Prostate gland (tissue), 2 donors: ENCODE results near the gene DNAJC3.

Experiments
- POLR2A ChIP-seq: fragments of 450-650 bp; IDR thresholded peaks from one replicate; pipeline ENCODE4 v1.6.1; 2016; ENCODE audit warnings: antibody characterized with exemption, mild to moderate bottlenecking
- POLR2AphosphoS5 ChIP-seq: sonication (generic); formaldehyde crosslinking; IDR thresholded peaks from one replicate; pipeline ENCODE4 v1.6.1; 2017; ENCODE audit warnings: antibody characterized with exemption
- TF ChIP-seq, protein P1 (sequence below), 4 experiments: fragments of 200-600 bp in 2 of 4; fragments of 450-650 bp in 2 of 4; sonication (generic) in 2 of 4; IDR thresholded peaks; 1 replicate in 3 of 4; 2 replicates in 1 of 4; pipeline ENCODE4 v1.5.1; 2016 to 2019; ENCODE audit warnings: antibody characterized with exemption in 4 of 4, mild to moderate bottlenecking in 2 of 4, moderate library complexity in 2 of 4

DNA sequence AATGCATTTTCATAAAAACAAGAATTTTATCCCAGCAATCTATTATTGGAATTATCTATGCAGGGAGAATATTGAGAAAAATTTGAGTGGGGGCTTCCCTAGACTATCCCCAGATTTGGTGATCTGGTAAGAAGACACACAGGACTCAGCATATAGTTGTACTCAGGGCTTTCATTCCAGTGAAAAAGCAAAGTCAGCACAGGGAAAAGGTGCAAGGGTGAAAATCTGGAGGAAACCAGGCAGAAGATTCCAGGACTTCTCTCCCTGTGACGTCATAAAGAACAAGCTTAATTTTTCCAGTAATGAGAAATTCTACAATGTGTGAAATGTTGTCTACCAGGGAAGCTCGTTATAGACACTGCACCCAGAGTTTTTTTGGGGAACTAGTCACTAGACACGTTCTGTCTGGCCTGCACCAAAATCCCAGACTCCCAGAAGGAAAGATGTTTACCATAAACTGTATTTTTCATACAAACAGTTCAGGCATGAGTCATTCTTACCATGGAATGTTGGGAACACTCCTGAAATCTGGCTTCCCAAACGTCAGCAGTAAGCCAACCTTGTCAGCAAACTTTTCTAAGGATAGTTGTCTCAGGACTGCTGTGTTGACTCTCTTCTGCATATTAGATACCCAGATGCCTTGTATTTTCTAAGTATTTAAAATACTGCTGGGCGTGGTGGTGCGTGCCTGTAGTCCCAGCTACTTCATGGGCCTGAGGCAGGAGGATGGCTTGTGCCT is 107.4 kb downstream of the DNAJC3 start:
- TF ChIP-seq POLR2A (no peak), POLR2AphosphoS5 (no peak)
- TF ChIP-seq, protein P1, sequence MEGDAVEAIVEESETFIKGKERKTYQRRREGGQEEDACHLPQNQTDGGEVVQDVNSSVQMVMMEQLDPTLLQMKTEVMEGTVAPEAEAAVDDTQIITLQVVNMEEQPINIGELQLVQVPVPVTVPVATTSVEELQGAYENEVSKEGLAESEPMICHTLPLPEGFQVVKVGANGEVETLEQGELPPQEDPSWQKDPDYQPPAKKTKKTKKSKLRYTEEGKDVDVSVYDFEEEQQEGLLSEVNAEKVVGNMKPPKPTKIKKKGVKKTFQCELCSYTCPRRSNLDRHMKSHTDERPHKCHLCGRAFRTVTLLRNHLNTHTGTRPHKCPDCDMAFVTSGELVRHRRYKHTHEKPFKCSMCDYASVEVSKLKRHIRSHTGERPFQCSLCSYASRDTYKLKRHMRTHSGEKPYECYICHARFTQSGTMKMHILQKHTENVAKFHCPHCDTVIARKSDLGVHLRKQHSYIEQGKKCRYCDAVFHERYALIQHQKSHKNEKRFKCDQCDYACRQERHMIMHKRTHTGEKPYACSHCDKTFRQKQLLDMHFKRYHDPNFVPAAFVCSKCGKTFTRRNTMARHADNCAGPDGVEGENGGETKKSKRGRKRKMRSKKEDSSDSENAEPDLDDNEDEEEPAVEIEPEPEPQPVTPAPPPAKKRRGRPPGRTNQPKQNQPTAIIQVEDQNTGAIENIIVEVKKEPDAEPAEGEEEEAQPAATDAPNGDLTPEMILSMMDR (IDR thresholded peaks at IDR 0.05) = no peak
